Loucy (cell line): ENCODE data around the gene FRAS1.

ENCODE experiments used
- H2AFZ ChIP-seq: fragments of 200-600 bp; sonication (generic); 2 replicates; pipeline ENCODE4 v1.6.0; 2016; ENCODE audit warnings: antibody characterized with exemption, mild to moderate bottlenecking, low read length, moderate library complexity
- H3F3A ChIP-seq: fragments of 200-600 bp; 2 replicates; pipeline ENCODE4 v1.6.0; 2016; ENCODE audit warnings: antibody characterized with exemption, low read depth, mild to moderate bottlenecking
- H3K27me3 ChIP-seq: fragments of 200-600 bp; sonication (generic); 2 replicates; pipeline ENCODE4 v1.6.1; 2014; ENCODE audit warnings: low read length, mild to moderate bottlenecking; ENCODE audit not compliant: insufficient read depth, poor library complexity, severe bottlenecking
- H3K36me3 ChIP-seq: fragments of 200-600 bp; sonication (generic); 2 replicates; pipeline ENCODE4 v1.6.1; 2016; ENCODE audit warnings: low read length; ENCODE audit not compliant: insufficient read depth
- H3K4me1 ChIP-seq: fragments of 200-600 bp; sonication (generic); 2 replicates; pipeline ENCODE4 v1.5.1; 2014; ENCODE audit warnings: low read length, mild to moderate bottlenecking; ENCODE audit not compliant: insufficient read depth, poor library complexity, severe bottlenecking
- H3K4me2 ChIP-seq: fragments of 200-600 bp; sonication (generic); 2 replicates; pipeline ENCODE4 v1.6.0; 2014; ENCODE audit warnings: antibody characterized with exemption, low read length, low read depth, mild to moderate bottlenecking; ENCODE audit not compliant: poor library complexity, severe bottlenecking
- H3K4me3 ChIP-seq: fragments of 200-600 bp; sonication (generic); 2 replicates; pipeline ENCODE4 v1.5.1; 2014; ENCODE audit warnings: low read length, mild to moderate bottlenecking, mixed read lengths; ENCODE audit not compliant: poor library complexity, severe bottlenecking
- H3K79me2 ChIP-seq: fragments of 200-600 bp; sonication (generic); 2 replicates; pipeline ENCODE4 v1.6.1; 2014; ENCODE audit warnings: low read length; ENCODE audit not compliant: insufficient read depth
- H3K9ac ChIP-seq: fragments of 200-600 bp; sonication (generic); 2 replicates; pipeline ENCODE4 v1.6.0; 2014; ENCODE audit warnings: mild to moderate bottlenecking, low read depth, low read length, moderate library complexity; ENCODE audit not compliant: poor library complexity, severe bottlenecking
- H3K9me2 ChIP-seq: fragments of 200-600 bp; sonication (generic); replicated peaks from 2 replicates; pipeline ENCODE4 v1.6.1; 2016; ENCODE audit warnings: low read depth, low read length, mixed read lengths
- H3K9me3 ChIP-seq: fragments of 200-600 bp; sonication (generic); 2 replicates; pipeline ENCODE4 v1.6.1; 2014; ENCODE audit warnings: mild to moderate bottlenecking, antibody characterized with exemption, low read length, low read depth; ENCODE audit not compliant: insufficient read depth
- H4K20me1 ChIP-seq: fragments of 200-600 bp; sonication (generic); 2 replicates; pipeline ENCODE4 v1.6.0; 2014; ENCODE audit warnings: antibody characterized with exemption, low read length, mild to moderate bottlenecking; ENCODE audit not compliant: insufficient read depth, poor library complexity, severe bottlenecking
- EZH2phosphoT487 ChIP-seq: fragments of 200-600 bp; IDR thresholded peaks from 2 replicates; pipeline ENCODE4 v1.6.1; 2018; ENCODE audit warnings: antibody characterized with exemption, mild to moderate bottlenecking, moderate library complexity, borderline replicate concordance
- TF ChIP-seq, protein P1 (sequence below): fragments of 200-600 bp; sonication (generic); conservative IDR thresholded peaks from 2 replicates; pipeline ENCODE4 v1.5.1; 2014; ENCODE audit warnings: mild to moderate bottlenecking, antibody characterized with exemption, low read length

Gene FRAS1

GRCh38 chr4:78145008-78145407 lies 87.9 kb downstream of the FRAS1 start:
- no peak overlapping the region for H3K9ac ChIP-seq
- no peaks in the 10 kb centered on the region for H3K79me2 ChIP-seq
- no peaks in the 10 kb centered on the region for H3K4me1 ChIP-seq
- H3K9me3 ChIP-seq, result no peaks in the 10 kb centered on the region; the same call in 1 of the 2 replicates
- no peaks in the 10 kb centered on the region for H3K36me3 ChIP-seq
- H3K4me3 ChIP-seq, result no peak overlapping the region
- H3F3A ChIP-seq, result no peaks in the 10 kb centered on the region
- TF ChIP-seq, protein P1, sequence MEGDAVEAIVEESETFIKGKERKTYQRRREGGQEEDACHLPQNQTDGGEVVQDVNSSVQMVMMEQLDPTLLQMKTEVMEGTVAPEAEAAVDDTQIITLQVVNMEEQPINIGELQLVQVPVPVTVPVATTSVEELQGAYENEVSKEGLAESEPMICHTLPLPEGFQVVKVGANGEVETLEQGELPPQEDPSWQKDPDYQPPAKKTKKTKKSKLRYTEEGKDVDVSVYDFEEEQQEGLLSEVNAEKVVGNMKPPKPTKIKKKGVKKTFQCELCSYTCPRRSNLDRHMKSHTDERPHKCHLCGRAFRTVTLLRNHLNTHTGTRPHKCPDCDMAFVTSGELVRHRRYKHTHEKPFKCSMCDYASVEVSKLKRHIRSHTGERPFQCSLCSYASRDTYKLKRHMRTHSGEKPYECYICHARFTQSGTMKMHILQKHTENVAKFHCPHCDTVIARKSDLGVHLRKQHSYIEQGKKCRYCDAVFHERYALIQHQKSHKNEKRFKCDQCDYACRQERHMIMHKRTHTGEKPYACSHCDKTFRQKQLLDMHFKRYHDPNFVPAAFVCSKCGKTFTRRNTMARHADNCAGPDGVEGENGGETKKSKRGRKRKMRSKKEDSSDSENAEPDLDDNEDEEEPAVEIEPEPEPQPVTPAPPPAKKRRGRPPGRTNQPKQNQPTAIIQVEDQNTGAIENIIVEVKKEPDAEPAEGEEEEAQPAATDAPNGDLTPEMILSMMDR, result no peak
- no peak for TF ChIP-seq EZH2phosphoT487
- no peak overlapping the region for H3K4me2 ChIP-seq
- H2AFZ ChIP-seq, result no peak overlapping the region
- H3K9me2 ChIP-seq, result no peaks in the 10 kb centered on the region
- no peaks in the 10 kb centered on the region for H4K20me1 ChIP-seq
- H3K27me3 ChIP-seq, result no peaks in the 10 kb centered on the region

DNA sequence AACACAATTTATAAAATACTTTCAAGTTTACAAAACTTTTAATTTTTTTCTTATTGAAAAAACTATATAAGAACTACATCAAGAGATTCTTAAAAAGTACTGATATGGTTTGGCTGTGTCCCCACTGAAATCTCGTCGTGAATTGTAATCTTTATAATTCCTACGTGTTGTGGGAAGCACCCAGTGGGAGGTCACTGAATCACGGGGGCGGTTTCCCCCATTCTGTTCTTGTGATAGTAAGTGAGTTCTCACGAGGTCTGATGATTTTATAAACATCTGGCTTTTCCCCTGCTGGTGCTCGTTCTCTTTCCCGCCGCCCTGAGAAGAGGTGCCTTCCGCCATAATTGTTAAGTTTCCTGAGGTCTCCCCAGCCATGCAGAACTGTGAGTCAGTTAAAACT lies 88.5 kb downstream of the FRAS1 start:
- no peak overlapping the region for H2AFZ ChIP-seq
- no peaks in the 10 kb centered on the region for H3K27me3 ChIP-seq
- TF ChIP-seq, protein P1, result no peak
- TF ChIP-seq EZH2phosphoT487, result no peak
- H4K20me1 ChIP-seq, result no peaks in the 10 kb centered on the region
- no peaks in the 10 kb centered on the region for H3F3A ChIP-seq
- H3K9me2 ChIP-seq, result no peaks in the 10 kb centered on the region
- H3K9me3 ChIP-seq, result no peaks in the 10 kb centered on the region; the same call in 1 of the 2 replicates
- H3K4me2 ChIP-seq, result no peak overlapping the region
- H3K79me2 ChIP-seq, result no peaks in the 10 kb centered on the region
- H3K9ac ChIP-seq, result no peak overlapping the region
- no peak overlapping the region for H3K4me3 ChIP-seq
- H3K4me1 ChIP-seq, result no peaks in the 10 kb centered on the region
- H3K36me3 ChIP-seq, result no peaks in the 10 kb centered on the region

- Histone ChIP-seq H3K9me3 (no peaks in the 10 kb centered on the region), H3K4me3 (no peak overlapping the region), H3K9ac (no peak overlapping the region), H2AFZ (no peak overlapping the region), H3K36me3 (no peaks in the 10 kb centered on the region), H3K4me2 (no peak overlapping the region), H3K79me2 (no peaks in the 10 kb centered on the region), H3K27me3 (no peaks in the 10 kb centered on the region), H3F3A (no peaks in the 10 kb centered on the region), H4K20me1 (no peaks in the 10 kb centered on the region), H3K9me2 (no peaks in the 10 kb centered on the region), H3K4me1 (no peaks in the 10 kb centered on the region)
- TF ChIP-seq EZH2phosphoT487, result no peak
- TF ChIP-seq, protein P1, result no peak
Observed at GRCh38 chr4:78149751-78150542, 92.8 kb downstream of the FRAS1 start.
